ENCODE results near the gene UTP11.

The UTP11 gene

GRCh38 chr1:38043036-38043747, 30.7 kb downstream of the UTP11 start:
- Mint-ChIP-seq H3K36me3 (ENCODE audit: low read depth) (no peaks in the 10 kb centered on the region), H3K9me3 (no peaks in the 10 kb centered on the region), H3K4me1 (ENCODE audit: low read depth) (peaks cover 4% of the 10 kb centered on the region), H3K4me3 (peak overlapping the region; percentile 27), H3K27me3 (ENCODE audit: low read depth) (peaks cover 47% of the 10 kb centered on the region), H3K27ac (no peak overlapping the region)
- no peak for DNase-seq (ENCODE audit: low spot score)

- Mint-ChIP-seq H3K9me3 (no peaks in the 10 kb centered on the region), H3K27ac (peak overlapping the region; percentile 55), H3K4me3 (peak overlapping the region; percentile 67), H3K27me3 (ENCODE audit: low read depth) (peaks cover 55% of the 10 kb centered on the region), H3K4me1 (ENCODE audit: low read depth) (peaks cover 4% of the 10 kb centered on the region), H3K36me3 (ENCODE audit: low read depth) (no peaks in the 10 kb centered on the region)
- DNase-seq (ENCODE audit: low spot score) = no peak
Observed at GRCh38 chr1:38044221-38045215, 32.0 kb downstream of the UTP11 start.

- peak overlapping the region; percentile 24 for H3K4me3 Mint-ChIP-seq
- peaks cover 4% of the 10 kb centered on the region for H3K4me1 Mint-ChIP-seq (ENCODE audit: low read depth)
- DNase-seq (ENCODE audit: low spot score) = no peak
- peaks cover 52% of the 10 kb centered on the region for H3K27me3 Mint-ChIP-seq (ENCODE audit: low read depth)
- no peaks in the 10 kb centered on the region for H3K9me3 Mint-ChIP-seq
- no peaks in the 10 kb centered on the region for H3K36me3 Mint-ChIP-seq (ENCODE audit: low read depth)
- no peak overlapping the region for H3K27ac Mint-ChIP-seq
Observed at GRCh38 chr1:38045401-38046332, 33.1 kb downstream of the UTP11 start.

GRCh38 chr1:38046333-38046883, 33.9 kb downstream of the UTP11 start, which contains the start of gene POU3F1:
TSS of gene POU3F1 (minus strand) at chr1:38046793. CDS start at chr1:38046743, 50 bp downstream.
- Mint-ChIP-seq H3K4me1 (ENCODE audit: low read depth) (peaks cover 4% of the 10 kb centered on the region), H3K27ac (peak within 1 kb of the TSS; percentile 36), H3K4me3 (peak within 1 kb of the TSS; percentile 67), H3K9me3 (no peaks in the 10 kb centered on the region), H3K36me3 (ENCODE audit: low read depth) (no peaks in the 10 kb centered on the region), H3K27me3 (ENCODE audit: low read depth) (peaks cover 49% of the 10 kb centered on the region)
- no peak for DNase-seq (ENCODE audit: low spot score)

GRCh38 chr1:38046884-38047602, 34.5 kb downstream of the UTP11 start:
- peaks cover 44% of the 10 kb centered on the region for H3K27me3 Mint-ChIP-seq (ENCODE audit: low read depth)
- H3K4me1 Mint-ChIP-seq (ENCODE audit: low read depth) = peaks cover 4% of the 10 kb centered on the region
- H3K9me3 Mint-ChIP-seq = no peaks in the 10 kb centered on the region
- DNase-seq (ENCODE audit: low spot score) = peak; percentile 68
- H3K36me3 Mint-ChIP-seq (ENCODE audit: low read depth) = no peaks in the 10 kb centered on the region
- H3K27ac Mint-ChIP-seq = peak overlapping the region; percentile 36
- H3K4me3 Mint-ChIP-seq = peak overlapping the region; percentile 67

- Mint-ChIP-seq H3K4me3 (peak overlapping the region; percentile 67), H3K9me3 (no peaks in the 10 kb centered on the region), H3K27me3 (ENCODE audit: low read depth) (peaks cover 39% of the 10 kb centered on the region), H3K27ac (peak overlapping the region; percentile 36), H3K4me1 (ENCODE audit: low read depth) (peaks cover 7% of the 10 kb centered on the region), H3K36me3 (ENCODE audit: low read depth) (no peaks in the 10 kb centered on the region)
- no peak for DNase-seq (ENCODE audit: low spot score)
Observed at GRCh38 chr1:38047603-38048141, 35.1 kb downstream of the UTP11 start.

- peaks cover 3% of the 10 kb centered on the region for H3K4me1 Mint-ChIP-seq (ENCODE audit: low read depth)
- H3K9me3 Mint-ChIP-seq = no peaks in the 10 kb centered on the region
- H3K4me3 Mint-ChIP-seq = no peak overlapping the region
- H3K27ac Mint-ChIP-seq = no peak overlapping the region
- H3K27me3 Mint-ChIP-seq (ENCODE audit: low read depth) = peaks cover 21% of the 10 kb centered on the region
- H3K36me3 Mint-ChIP-seq (ENCODE audit: low read depth) = no peaks in the 10 kb centered on the region
- DNase-seq (ENCODE audit: low spot score) = no peak
Observed at GRCh38 chr1:38050397-38051078, 38.0 kb downstream of the UTP11 start.

GRCh38 chr1:38051079-38051543, 38.6 kb downstream of the UTP11 start:
- H3K27ac Mint-ChIP-seq = no peak overlapping the region
- peaks cover 3% of the 10 kb centered on the region for H3K4me1 Mint-ChIP-seq (ENCODE audit: low read depth)
- no peak overlapping the region for H3K4me3 Mint-ChIP-seq
- peaks cover 19% of the 10 kb centered on the region for H3K27me3 Mint-ChIP-seq (ENCODE audit: low read depth)
- no peaks in the 10 kb centered on the region for H3K9me3 Mint-ChIP-seq
- H3K36me3 Mint-ChIP-seq (ENCODE audit: low read depth) = no peaks in the 10 kb centered on the region
- DNase-seq (ENCODE audit: low spot score) = no peak

- no peak for DNase-seq (ENCODE audit: low spot score)
- Mint-ChIP-seq H3K27me3 (ENCODE audit: low read depth) (peaks cover 13% of the 10 kb centered on the region), H3K36me3 (ENCODE audit: low read depth) (no peaks in the 10 kb centered on the region), H3K4me1 (ENCODE audit: low read depth) (peaks cover 3% of the 10 kb centered on the region), H3K4me3 (no peak overlapping the region), H3K9me3 (no peaks in the 10 kb centered on the region), H3K27ac (no peak overlapping the region)
Observed at GRCh38 chr1:38052750-38053415, 40.3 kb downstream of the UTP11 start.

- Mint-ChIP-seq H3K9me3 (no peaks in the 10 kb centered on the region), H3K36me3 (ENCODE audit: low read depth) (no peaks in the 10 kb centered on the region), H3K4me3 (no peak overlapping the region), H3K4me1 (ENCODE audit: low read depth) (peaks cover 7% of the 10 kb centered on the region), H3K27ac (no peak overlapping the region), H3K27me3 (ENCODE audit: low read depth) (peaks cover 6% of the 10 kb centered on the region)
- DNase-seq (ENCODE audit: low spot score) = no peak
Observed at GRCh38 chr1:38053416-38054091, 41.0 kb downstream of the UTP11 start.

GRCh38 chr1:38055398-38055797, 42.9 kb downstream of the UTP11 start:
- Mint-ChIP-seq H3K27me3 (ENCODE audit: low read depth) (peaks cover 2% of the 10 kb centered on the region), H3K36me3 (ENCODE audit: low read depth) (no peaks in the 10 kb centered on the region), H3K4me3 (no peak overlapping the region), H3K9me3 (no peaks in the 10 kb centered on the region), H3K27ac (no peak overlapping the region), H3K4me1 (ENCODE audit: low read depth) (peaks cover 11% of the 10 kb centered on the region)
- no peak for DNase-seq (ENCODE audit: low spot score)

Data from T-helper 2 cell treated with Interferon-gamma antibody and Interleukin-4, amounts not matched to agents 5 μg/mL and 100 μg/mL, for 36 hours (primary cell).